ENCODE results near the gene SLC27A5. TPM values are rescaled to one million over a fixed set of nuclear protein-coding genes. Genes with fewer than 3 reads are reported as not detected.

SLC27A5 gene
- total and polyA plus RNA-seq, 2 of the 13 experiments (the other 11 are each of a cell fraction or from before 2014, with no cell fraction given) = 30.3 to 40.2 TPM

DNA sequence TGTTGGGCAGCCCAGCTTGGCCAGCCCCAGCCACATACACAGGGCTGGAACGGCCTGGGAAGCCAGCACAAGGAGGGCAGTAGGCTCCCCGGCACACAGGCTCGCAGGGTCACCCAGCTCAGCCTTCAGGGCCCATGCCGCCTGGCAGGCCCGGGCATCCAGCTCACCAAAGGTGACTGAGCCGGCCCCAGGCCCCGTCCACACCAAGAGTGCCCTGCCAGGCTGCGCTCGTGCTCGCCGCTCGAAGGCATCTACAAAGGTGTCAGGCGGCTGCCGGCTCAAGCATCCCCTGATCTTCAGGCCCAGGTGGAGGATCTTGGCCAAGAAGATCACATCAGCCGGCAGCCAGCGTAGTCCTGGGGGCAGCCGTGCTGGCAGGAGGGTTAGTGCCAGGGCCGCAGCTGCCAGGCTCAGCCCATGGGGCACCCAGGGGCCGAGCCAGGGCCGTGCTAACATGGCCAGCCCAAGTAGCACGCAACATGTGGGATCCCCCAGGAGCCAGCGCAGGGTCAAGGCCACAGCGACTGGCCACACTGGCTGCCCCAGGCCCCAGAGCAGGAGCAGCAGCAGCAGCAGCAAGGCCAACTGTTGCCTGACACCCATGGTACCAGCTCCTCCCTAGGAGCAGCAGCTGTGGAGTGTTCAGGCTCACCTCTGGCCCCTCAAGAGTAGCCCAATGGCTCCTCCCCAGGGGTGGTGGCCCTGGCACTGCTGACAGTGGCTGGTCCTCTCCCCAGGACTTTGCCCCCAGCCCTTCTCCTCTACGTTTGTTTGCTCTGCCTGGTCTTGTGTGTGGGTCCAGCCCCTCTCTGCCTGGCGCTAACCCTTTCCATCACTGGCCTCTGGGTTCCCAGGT, at the start of gene SLC27A5 (continued):
- peak; percentile 70 for TF ChIP-seq ZFX (CRISPR knock-in tag; IDR thresholded peaks at IDR 0.05; ENCODE audit: low read depth)
- TF ChIP-seq, protein P1, sequence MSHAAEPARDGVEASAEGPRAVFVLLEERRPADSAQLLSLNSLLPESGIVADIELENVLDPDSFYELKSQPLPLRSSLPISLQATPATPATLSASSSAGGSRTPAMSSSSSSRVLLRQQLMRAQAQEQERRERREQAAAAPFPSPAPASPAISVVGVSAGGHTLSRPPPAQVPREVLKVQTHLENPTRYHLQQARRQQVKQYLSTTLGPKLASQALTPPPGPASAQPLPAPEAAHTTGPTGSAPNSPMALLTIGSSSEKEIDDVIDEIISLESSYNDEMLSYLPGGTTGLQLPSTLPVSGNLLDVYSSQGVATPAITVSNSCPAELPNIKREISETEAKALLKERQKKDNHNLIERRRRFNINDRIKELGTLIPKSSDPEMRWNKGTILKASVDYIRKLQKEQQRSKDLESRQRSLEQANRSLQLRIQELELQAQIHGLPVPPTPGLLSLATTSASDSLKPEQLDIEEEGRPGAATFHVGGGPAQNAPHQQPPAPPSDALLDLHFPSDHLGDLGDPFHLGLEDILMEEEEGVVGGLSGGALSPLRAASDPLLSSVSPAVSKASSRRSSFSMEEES (CRISPR knock-in tag; IDR thresholded peaks at IDR 0.05) = no peak
- TF ChIP-seq, protein P2, sequence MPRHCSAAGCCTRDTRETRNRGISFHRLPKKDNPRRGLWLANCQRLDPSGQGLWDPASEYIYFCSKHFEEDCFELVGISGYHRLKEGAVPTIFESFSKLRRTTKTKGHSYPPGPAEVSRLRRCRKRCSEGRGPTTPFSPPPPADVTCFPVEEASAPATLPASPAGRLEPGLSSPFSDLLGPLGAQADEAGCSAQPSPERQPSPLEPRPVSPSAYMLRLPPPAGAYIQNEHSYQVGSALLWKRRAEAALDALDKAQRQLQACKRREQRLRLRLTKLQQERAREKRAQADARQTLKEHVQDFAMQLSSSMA (CRISPR knock-in tag; IDR thresholded peaks at IDR 0.05) = no peak; the same call in 1 of the 2 replicates
- peak; percentile 86 for TF ChIP-seq AGO2 (optimal IDR thresholded peaks at IDR 0.05; ENCODE audit: low read depth, low read length)
- TF ChIP-seq, protein P3, sequence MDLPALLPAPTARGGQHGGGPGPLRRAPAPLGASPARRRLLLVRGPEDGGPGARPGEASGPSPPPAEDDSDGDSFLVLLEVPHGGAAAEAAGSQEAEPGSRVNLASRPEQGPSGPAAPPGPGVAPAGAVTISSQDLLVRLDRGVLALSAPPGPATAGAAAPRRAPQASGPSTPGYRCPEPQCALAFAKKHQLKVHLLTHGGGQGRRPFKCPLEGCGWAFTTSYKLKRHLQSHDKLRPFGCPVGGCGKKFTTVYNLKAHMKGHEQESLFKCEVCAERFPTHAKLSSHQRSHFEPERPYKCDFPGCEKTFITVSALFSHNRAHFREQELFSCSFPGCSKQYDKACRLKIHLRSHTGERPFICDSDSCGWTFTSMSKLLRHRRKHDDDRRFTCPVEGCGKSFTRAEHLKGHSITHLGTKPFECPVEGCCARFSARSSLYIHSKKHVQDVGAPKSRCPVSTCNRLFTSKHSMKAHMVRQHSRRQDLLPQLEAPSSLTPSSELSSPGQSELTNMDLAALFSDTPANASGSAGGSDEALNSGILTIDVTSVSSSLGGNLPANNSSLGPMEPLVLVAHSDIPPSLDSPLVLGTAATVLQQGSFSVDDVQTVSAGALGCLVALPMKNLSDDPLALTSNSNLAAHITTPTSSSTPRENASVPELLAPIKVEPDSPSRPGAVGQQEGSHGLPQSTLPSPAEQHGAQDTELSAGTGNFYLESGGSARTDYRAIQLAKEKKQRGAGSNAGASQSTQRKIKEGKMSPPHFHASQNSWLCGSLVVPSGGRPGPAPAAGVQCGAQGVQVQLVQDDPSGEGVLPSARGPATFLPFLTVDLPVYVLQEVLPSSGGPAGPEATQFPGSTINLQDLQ (CRISPR knock-in tag; IDR thresholded peaks at IDR 0.05) = 0 out of 2 replicates have a peak, but pooled peaks have one; percentile 38
- TF ChIP-seq ZNF792 (CRISPR knock-in tag; IDR thresholded peaks at IDR 0.05) = peak; percentile 38; the same call in 1 of the 2 replicates
- TF ChIP-seq ZNF652 (CRISPR knock-in tag; IDR thresholded peaks at IDR 0.05; ENCODE audit: borderline replicate concordance, low read depth) = peak; percentile 90
- TF ChIP-seq ZNF253 (CRISPR knock-in tag; IDR thresholded peaks at IDR 0.05; ENCODE audit: borderline replicate concordance) = no peak
- TF ChIP-seq, protein P4, sequence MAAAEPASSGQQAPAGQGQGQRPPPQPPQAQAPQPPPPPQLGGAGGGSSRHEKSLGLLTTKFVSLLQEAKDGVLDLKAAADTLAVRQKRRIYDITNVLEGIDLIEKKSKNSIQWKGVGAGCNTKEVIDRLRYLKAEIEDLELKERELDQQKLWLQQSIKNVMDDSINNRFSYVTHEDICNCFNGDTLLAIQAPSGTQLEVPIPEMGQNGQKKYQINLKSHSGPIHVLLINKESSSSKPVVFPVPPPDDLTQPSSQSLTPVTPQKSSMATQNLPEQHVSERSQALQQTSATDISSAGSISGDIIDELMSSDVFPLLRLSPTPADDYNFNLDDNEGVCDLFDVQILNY (CRISPR knock-in tag; conservative IDR thresholded peaks at IDR 0.05) = no peak
- TF ChIP-seq ATM (IDR thresholded peaks at IDR 0.05; ENCODE audit: borderline replicate concordance) = no peak
- TF ChIP-seq MED1 (CRISPR knock-in tag; IDR thresholded peaks at IDR 0.05) = peak; percentile 81
- TF ChIP-seq ARNT (IDR thresholded peaks at IDR 0.05) = no peak
- TF ChIP-seq YY1 (IDR thresholded peaks at IDR 0.05; ENCODE audit: insufficient read depth, insufficient replicate concordance, low read depth, low read length) = no peak
- no peak for TF ChIP-seq MTF2 (CRISPR knock-in tag; IDR thresholded peaks at IDR 0.05; ENCODE audit: borderline replicate concordance)
- TF ChIP-seq, protein P5, sequence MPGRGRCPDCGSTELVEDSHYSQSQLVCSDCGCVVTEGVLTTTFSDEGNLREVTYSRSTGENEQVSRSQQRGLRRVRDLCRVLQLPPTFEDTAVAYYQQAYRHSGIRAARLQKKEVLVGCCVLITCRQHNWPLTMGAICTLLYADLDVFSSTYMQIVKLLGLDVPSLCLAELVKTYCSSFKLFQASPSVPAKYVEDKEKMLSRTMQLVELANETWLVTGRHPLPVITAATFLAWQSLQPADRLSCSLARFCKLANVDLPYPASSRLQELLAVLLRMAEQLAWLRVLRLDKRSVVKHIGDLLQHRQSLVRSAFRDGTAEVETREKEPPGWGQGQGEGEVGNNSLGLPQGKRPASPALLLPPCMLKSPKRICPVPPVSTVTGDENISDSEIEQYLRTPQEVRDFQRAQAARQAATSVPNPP (CRISPR knock-in tag; IDR thresholded peaks at IDR 0.05) = no peak
- TF ChIP-seq BHLHE40 (IDR thresholded peaks at IDR 0.05; ENCODE audit: low read length) = no peak
- TF ChIP-seq PRPF4 (IDR thresholded peaks at IDR 0.05; ENCODE audit: low read depth, low read length, poor library complexity, severe bottlenecking) = no peak
- TF ChIP-seq, protein P6, sequence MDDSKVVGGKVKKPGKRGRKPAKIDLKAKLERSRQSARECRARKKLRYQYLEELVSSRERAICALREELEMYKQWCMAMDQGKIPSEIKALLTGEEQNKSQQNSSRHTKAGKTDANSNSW (CRISPR knock-in tag; IDR thresholded peaks at IDR 0.05; ENCODE audit: borderline replicate concordance) = no peak
- TF ChIP-seq, protein P7, sequence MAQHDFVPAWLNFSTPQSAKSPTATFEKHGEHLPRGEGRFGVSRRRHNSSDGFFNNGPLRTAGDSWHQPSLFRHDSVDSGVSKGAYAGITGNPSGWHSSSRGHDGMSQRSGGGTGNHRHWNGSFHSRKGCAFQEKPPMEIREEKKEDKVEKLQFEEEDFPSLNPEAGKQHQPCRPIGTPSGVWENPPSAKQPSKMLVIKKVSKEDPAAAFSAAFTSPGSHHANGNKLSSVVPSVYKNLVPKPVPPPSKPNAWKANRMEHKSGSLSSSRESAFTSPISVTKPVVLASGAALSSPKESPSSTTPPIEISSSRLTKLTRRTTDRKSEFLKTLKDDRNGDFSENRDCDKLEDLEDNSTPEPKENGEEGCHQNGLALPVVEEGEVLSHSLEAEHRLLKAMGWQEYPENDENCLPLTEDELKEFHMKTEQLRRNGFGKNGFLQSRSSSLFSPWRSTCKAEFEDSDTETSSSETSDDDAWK (CRISPR knock-in tag; IDR thresholded peaks at IDR 0.05) = no peak
- TF ChIP-seq TRIM24 (CRISPR knock-in tag; IDR thresholded peaks at IDR 0.05) = no peak
- TF ChIP-seq PLRG1 (conservative IDR thresholded peaks at IDR 0.05) = no peak

Data from HepG2 (cell line).